HG03039 (cell line): Measurements from ENCODE around the gene TIE1.
"Not testable (repeated sequence)": the region's sequence is repeated elsewhere in the genome, so short reads cannot be mapped to it uniquely, and the experiment has no call there.

ENCODE experiments used
- ATAC-seq: cut with Tn5 transposase; IDR thresholded peaks from one replicate; pipeline ENCODE4 v1.9.1; 2021; ENCODE audit warnings: mild to moderate bottlenecking, moderate library complexity; ENCODE audit not compliant: unreplicated experiment

The TIE1 gene

GRCh38 chr1:43358746-43359693 lies 58.2 kb downstream of the TIE1 start, which contains the start of gene CDC20:
TSS of gene CDC20 (plus strand) at chr1:43358981. CDS start at chr1:43359216, 235 bp downstream.
- ATAC-seq, result peak; percentile 87

- no peak for ATAC-seq
Observed at GRCh38 chr1:43359696-43360095, 58.9 kb downstream of the TIE1 start.

GRCh38 chr1:43360616-43361015 lies 59.8 kb downstream of the TIE1 start:
- no peak for ATAC-seq

- ATAC-seq, result no peak
Observed at GRCh38 chr1:43363283-43363934, 62.6 kb downstream of the TIE1 start.

- ATAC-seq, result no peak
Observed at GRCh38 chr1:43363935-43364525, 63.2 kb downstream of the TIE1 start.

- ATAC-seq, result no peak
Observed at GRCh38 chr1:43365678-43366077, 64.9 kb downstream of the TIE1 start.

- no peak for ATAC-seq
Observed at GRCh38 chr1:43366179-43366578, 65.4 kb downstream of the TIE1 start.

- no peak for ATAC-seq
Observed at GRCh38 chr1:43366601-43367025, 65.8 kb downstream of the TIE1 start.

- peak; percentile 29 for ATAC-seq
Observed at GRCh38 chr1:43367026-43367903, 66.5 kb downstream of the TIE1 start.

GRCh38 chr1:43367904-43368645 lies 67.3 kb downstream of the TIE1 start, which contains the start of gene ELOVL1:
TSS of gene ELOVL1 (minus strand) at chr1:43368011. CDS start at chr1:43365609, 2,402 bp downstream.
- peak; percentile 69 for ATAC-seq

- ATAC-seq, result no peak
Observed at GRCh38 chr1:43368646-43369020, 67.9 kb downstream of the TIE1 start.

- not testable (repeated sequence) for ATAC-seq
Observed at GRCh38 chr1:43369779-43370178, 69.0 kb downstream of the TIE1 start.

- ATAC-seq, result no peak
Observed at GRCh38 chr1:43370564-43370963, 69.8 kb downstream of the TIE1 start.

- no peak for ATAC-seq
Observed at GRCh38 chr1:43372172-43372571, 71.4 kb downstream of the TIE1 start.
